HUES6 (cell line): ENCODE data around the gene MRPS18C.
"Not testable (repeated sequence)": the region's sequence is repeated elsewhere in the genome, so short reads cannot be mapped to it uniquely, and the experiment has no call there.

ENCODE experiments used
- H3K27ac ChIP-seq: 2 replicates; pipeline ENCODE4 v1.7.0; 2013; ENCODE audit warnings: low read depth, mild to moderate bottlenecking, low read length, inconsistent platforms
- H3K27me3 ChIP-seq: 2 replicates; pipeline ENCODE4 v1.6.1; 2013; ENCODE audit warnings: low read length; ENCODE audit not compliant: control insufficient read depth, insufficient read depth
- H3K36me3 ChIP-seq: 2 replicates; pipeline ENCODE4 v1.6.1; 2013; ENCODE audit warnings: low read length; ENCODE audit not compliant: control insufficient read depth, insufficient read depth
- H3K4me1 ChIP-seq: 2 replicates; pipeline ENCODE4 v1.6.1; 2013; ENCODE audit warnings: low read length; ENCODE audit not compliant: control insufficient read depth, insufficient read depth
- H3K4me3 ChIP-seq: 2 replicates; pipeline ENCODE4 v1.5.1; 2013; ENCODE audit warnings: low read depth, low read length
- H3K9ac ChIP-seq: one replicate; pipeline ENCODE4 v1.6.1; 2013; ENCODE audit warnings: mild to moderate bottlenecking, low read length
- H3K9me3 ChIP-seq: 2 replicates; pipeline ENCODE4 v1.6.1; 2013; ENCODE audit warnings: low read depth, low read length; ENCODE audit not compliant: control insufficient read depth, insufficient read depth

Gene MRPS18C

GRCh38 chr4:83454686-83455085 lies 1.2 kb upstream of the MRPS18C start:
- peak overlapping the region; percentile 80 for H3K4me3 ChIP-seq
- H3K27me3 ChIP-seq, result no peaks in the 10 kb centered on the region
- peaks cover 3% of the 10 kb centered on the region; the same call in 1 of the 2 replicates for H3K4me1 ChIP-seq
- no peak overlapping the region for H3K27ac ChIP-seq
- H3K9me3 ChIP-seq, result no peaks in the 10 kb centered on the region
- peak overlapping the region; percentile 91 for H3K9ac ChIP-seq
- H3K36me3 ChIP-seq, result peaks cover 34% of the 10 kb centered on the region

DNA sequence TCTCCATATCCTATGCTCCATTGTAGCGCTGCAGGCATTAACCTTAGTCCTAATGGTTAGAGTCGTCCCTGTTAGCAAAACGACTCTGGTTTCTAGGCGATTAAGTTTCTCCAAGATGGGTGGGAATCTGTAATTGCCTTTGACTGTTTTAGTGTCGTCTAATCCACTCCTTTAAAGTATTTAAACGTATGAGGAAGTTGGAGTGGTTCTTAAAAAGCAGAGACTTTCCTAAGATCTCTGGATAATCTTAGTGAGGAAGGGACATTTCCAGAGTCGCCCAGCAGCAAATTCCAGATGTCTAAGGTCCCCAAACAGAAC lies 285 bp downstream of the MRPS18C start:
- H3K9me3 ChIP-seq, result no peaks in the 10 kb centered on the region
- peak overlapping the region; percentile 8; the same call in 1 of the 2 replicates for H3K27ac ChIP-seq
- H3K27me3 ChIP-seq, result no peaks in the 10 kb centered on the region
- H3K36me3 ChIP-seq, result peaks cover 46% of the 10 kb centered on the region
- peaks cover 3% of the 10 kb centered on the region; the same call in 1 of the 2 replicates for H3K4me1 ChIP-seq
- H3K4me3 ChIP-seq, result peak overlapping the region; percentile 80
- peak overlapping the region; percentile 91 for H3K9ac ChIP-seq

DNA sequence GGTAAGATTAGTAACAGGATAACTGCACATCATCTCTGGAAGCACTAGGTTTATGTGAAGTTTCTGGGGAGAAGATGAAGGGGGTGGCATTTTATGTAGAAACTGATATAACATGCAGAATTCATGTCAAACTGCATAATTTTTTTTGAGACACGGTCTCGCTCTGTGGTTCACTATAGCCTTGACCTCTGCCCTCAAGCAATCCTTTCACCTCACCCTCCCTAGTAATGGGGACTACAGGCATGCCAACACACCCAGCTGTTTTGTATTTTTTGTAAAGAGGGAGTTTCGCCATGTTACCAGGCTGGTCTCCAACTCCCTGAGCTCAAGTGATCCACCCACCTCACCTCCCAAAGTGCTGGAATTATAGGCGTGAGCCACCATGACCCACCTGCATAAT lies 17.6 kb downstream of the MRPS18C start:
- no peak overlapping the region for H3K4me3 ChIP-seq
- H3K9me3 ChIP-seq, result no peaks in the 10 kb centered on the region
- H3K36me3 ChIP-seq, result peaks cover 39% of the 10 kb centered on the region
- H3K27me3 ChIP-seq, result no peaks in the 10 kb centered on the region
- H3K4me1 ChIP-seq, result no peaks in the 10 kb centered on the region
- H3K9ac ChIP-seq, result no peak overlapping the region
- H3K27ac ChIP-seq, result no peak overlapping the region

DNA sequence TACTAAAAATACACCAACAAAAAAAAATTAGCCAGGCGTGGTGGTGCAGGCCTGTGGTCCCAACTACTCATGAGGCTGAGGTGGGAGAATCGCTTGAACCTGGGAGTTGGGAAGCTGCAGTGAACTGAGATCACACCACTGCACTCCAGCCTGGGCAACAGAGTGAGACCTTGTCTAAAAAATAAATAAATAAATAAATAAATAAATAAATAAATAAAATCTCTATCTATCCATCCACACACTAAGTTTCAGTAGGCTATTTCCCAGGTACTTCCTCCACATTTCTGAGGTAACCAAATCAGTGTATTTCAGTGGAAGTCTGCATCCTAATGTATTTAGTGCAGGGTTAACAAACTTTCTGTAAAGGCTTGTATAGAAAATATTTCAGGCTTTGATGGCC lies 18.1 kb downstream of the MRPS18C start:
- Histone ChIP-seq H3K9ac (no peak overlapping the region), H3K9me3 (no peaks in the 10 kb centered on the region), H3K4me1 (no peaks in the 10 kb centered on the region), H3K27me3 (no peaks in the 10 kb centered on the region), H3K36me3 (peaks cover 34% of the 10 kb centered on the region), H3K4me3 (no peak overlapping the region), H3K27ac (no peak overlapping the region)

DNA sequence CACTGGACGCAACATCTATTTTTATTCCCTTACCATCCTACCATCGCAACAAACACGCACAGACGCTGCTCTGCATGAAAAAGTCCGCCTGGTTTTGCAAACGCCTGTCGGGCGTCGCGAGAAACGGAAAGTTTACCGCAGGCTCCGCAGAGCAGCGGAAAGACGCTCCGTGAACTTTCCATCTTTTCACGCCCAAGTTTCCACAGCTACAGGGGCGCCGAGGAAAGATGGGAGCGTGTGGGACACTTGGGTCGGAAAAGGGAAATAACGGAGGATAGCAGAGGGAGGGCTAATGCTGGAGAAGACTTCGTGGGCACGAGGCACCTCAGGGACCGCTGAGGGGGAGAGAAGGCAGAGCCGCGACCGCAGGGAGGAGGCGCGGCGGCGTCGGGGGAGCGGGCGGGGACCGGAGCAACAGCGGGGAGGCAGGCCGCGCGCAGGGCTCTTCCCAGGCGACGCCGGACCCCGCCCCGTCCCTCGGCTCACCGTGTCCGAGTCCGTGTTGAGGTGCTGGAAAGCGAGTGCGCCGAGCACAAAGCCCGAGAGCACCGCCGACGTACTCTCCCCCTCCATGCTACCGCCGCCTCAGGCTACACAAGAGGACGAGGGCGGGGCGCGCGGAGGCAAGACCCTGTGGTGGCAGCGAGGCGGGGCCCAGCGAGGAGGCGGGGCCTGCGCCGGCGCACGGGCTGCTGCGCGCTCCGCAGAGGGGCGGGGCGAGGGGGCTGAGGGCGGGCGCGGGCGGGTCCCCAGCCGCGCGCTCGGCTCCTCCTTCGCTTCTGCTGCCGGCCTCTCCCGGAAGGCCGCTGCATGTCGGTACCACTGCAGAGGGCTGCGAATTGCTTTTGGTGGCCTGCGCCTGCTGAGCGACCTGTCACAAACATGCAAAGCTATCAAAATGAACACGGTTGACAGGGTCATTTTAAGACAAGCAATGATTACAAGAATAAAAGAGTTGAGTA lies 28.9 kb downstream of the MRPS18C start, which contains the start of gene ABRAXAS1:
Gene ABRAXAS1, minus strand, starts transcription at position 601 of the 962 bp plus-strand sequence. Its CDS starts 28 bp downstream, at position 573.
- peak within 1 kb of the TSS; percentile 71 for H3K4me3 ChIP-seq
- H3K4me1 ChIP-seq, result peaks cover 5% of the 10 kb centered on the region
- H3K27ac ChIP-seq, result peak within 1 kb of the TSS; percentile 49; the same call in 1 of the 2 replicates

GRCh38 chr4:83486457-83487129 lies 30.7 kb downstream of the MRPS18C start:
- Histone ChIP-seq H3K36me3 (peaks cover 4% of the 10 kb centered on the region; the same call in 1 of the 2 replicates), H3K27ac (no peak overlapping the region), H3K4me3 (no peak overlapping the region)

More for the DNA sequence above, 28.9 kb downstream of the MRPS18C start, which contains the start of gene ABRAXAS1:
- H3K9ac ChIP-seq, result peak within 1 kb of the TSS; percentile 63
- H3K36me3 ChIP-seq, result peaks cover 12% of the 10 kb centered on the region; the same call in 1 of the 2 replicates
- H3K27me3 ChIP-seq, result no peaks in the 10 kb centered on the region
- H3K9me3 ChIP-seq, result no peaks in the 10 kb centered on the region

DNA sequence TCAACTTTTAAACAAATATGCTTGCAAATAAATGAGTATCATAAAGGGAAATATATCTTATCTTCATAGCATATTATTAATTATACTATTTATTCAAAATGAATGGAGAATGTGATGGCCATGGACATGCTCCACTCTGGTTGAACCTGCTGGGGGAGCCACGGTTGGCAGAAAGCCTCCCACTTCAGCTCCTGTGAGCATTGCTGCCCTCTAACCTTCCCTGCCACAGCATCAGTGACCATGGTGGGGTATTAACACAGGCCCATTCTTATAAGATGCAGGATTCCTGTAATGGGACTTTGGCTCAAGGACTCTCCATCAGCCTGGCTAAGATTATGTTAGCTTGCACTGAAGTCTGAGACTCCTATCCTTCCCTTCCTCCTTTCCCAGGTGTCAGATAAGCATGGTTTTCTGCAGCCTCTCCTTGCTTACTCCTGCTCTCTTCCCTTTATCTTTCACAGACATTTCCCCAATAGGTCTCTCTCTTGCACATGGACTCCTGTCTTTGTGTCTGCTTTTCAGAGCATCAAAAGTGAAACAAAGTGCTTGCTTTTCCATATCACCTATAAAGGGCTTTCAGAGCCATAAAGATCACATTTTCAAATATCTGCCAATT lies 34.0 kb downstream of the MRPS18C start:
- Histone ChIP-seq H3K4me3 (no peak overlapping the region), H3K36me3 (no peaks in the 10 kb centered on the region), H3K9ac (no peak overlapping the region), H3K4me1 (peaks cover 5% of the 10 kb centered on the region), H3K27ac (no peak overlapping the region), H3K9me3 (no peaks in the 10 kb centered on the region), H3K27me3 (no peaks in the 10 kb centered on the region)

More at GRCh38 chr4:83486457-83487129, 30.7 kb downstream of the MRPS18C start:
- Histone ChIP-seq H3K9ac (no peak overlapping the region), H3K4me1 (peaks cover 5% of the 10 kb centered on the region), H3K27me3 (no peaks in the 10 kb centered on the region), H3K9me3 (no peaks in the 10 kb centered on the region)

GRCh38 chr4:83490876-83491450 lies 35.1 kb downstream of the MRPS18C start:
- Histone ChIP-seq H3K36me3 (no peaks in the 10 kb centered on the region), H3K4me3 (no peak overlapping the region), H3K27ac (no peak overlapping the region), H3K9ac (no peak overlapping the region), H3K9me3 (no peaks in the 10 kb centered on the region), H3K4me1 (no peaks in the 10 kb centered on the region), H3K27me3 (no peaks in the 10 kb centered on the region)

GRCh38 chr4:83496085-83496917 lies 40.4 kb downstream of the MRPS18C start:
- not testable (repeated sequence) for H3K9ac ChIP-seq, H3K4me3 ChIP-seq, H3K36me3 ChIP-seq, H3K4me1 ChIP-seq, H3K27me3 ChIP-seq, H3K27ac ChIP-seq, H3K9me3 ChIP-seq

- H3K4me1 ChIP-seq, result no peaks in the 10 kb centered on the region; the same call in 1 of the 2 replicates
- H3K27ac ChIP-seq, result no peak overlapping the region
- H3K4me3 ChIP-seq, result no peak overlapping the region
- no peak overlapping the region for H3K9ac ChIP-seq
- H3K27me3 ChIP-seq, result no peaks in the 10 kb centered on the region
- no peaks in the 10 kb centered on the region for H3K36me3 ChIP-seq
- H3K9me3 ChIP-seq, result no peaks in the 10 kb centered on the region
Measured at GRCh38 chr4:83498187-83498586, 42.3 kb downstream of the MRPS18C start.
